DND-41 (cell line): ENCODE data around the gene IGF2BP2.

ENCODE experiments used
- ATAC-seq: fragments of 200-7000 bp; cut with Tn5 transposase; 3 replicates; pipeline ENCODE4 v1.9.1; 2021; ENCODE audit warnings: low read depth; ENCODE audit not compliant: insufficient read depth
- DNase-seq: peaks from one replicate; pipeline ENCODE4 v3.0.0-alpha.2; 2020
- H2AFZ ChIP-seq: 2 replicates; pipeline ENCODE4 v1.6.0; 2012; ENCODE audit warnings: low read depth, low read length
- H3K27ac ChIP-seq: 2 replicates; pipeline ENCODE4 v1.5.1; 2012; ENCODE audit warnings: low read length, inconsistent platforms
- H3K27me3 ChIP-seq: fragments of 200-600 bp; sonication (generic); 2 replicates; pipeline ENCODE4 v1.6.0; 2012; ENCODE audit warnings: low read length, mild to moderate bottlenecking, inconsistent platforms; ENCODE audit not compliant: insufficient read depth, poor library complexity
- H3K36me3 ChIP-seq: 2 replicates; pipeline ENCODE4 v1.5.1; 2012; ENCODE audit warnings: low read length, inconsistent platforms; ENCODE audit not compliant: insufficient read depth
- H3K4me1 ChIP-seq: 2 replicates; pipeline ENCODE4 v1.5.1; 2012; ENCODE audit warnings: mild to moderate bottlenecking, low read length; ENCODE audit not compliant: insufficient read depth
- H3K4me2 ChIP-seq: 2 replicates; pipeline ENCODE4 v1.6.0; 2012; ENCODE audit warnings: mild to moderate bottlenecking, moderate library complexity, low read length, inconsistent platforms; ENCODE audit not compliant: insufficient read depth
- H3K4me3 ChIP-seq, 2 experiments: fragments of 200-600 bp in 1 of 2; shearing (Covaris generic) in 1 of 2; 2 replicates each; pipeline ENCODE4 v1.5.1; 2012 to 2016; ENCODE audit warnings: inconsistent platforms in 2 of 2, low read length in 2 of 2, mild to moderate bottlenecking in 2 of 2, low read depth in 1 of 2, moderate library complexity in 1 of 2
- H3K79me2 ChIP-seq: 2 replicates; pipeline ENCODE4 v1.6.0; 2012; ENCODE audit warnings: low read length, inconsistent platforms; ENCODE audit not compliant: insufficient read depth
- H3K9ac ChIP-seq: 2 replicates; pipeline ENCODE4 v1.6.0; 2012; ENCODE audit warnings: low read depth, mild to moderate bottlenecking, inconsistent platforms, low read length, moderate library complexity
- H3K9me3 ChIP-seq: 2 replicates; pipeline ENCODE4 v1.5.1; 2012; ENCODE audit warnings: low read length, moderate library complexity, mild to moderate bottlenecking, inconsistent platforms; ENCODE audit not compliant: insufficient read depth, severe bottlenecking
- H4K20me1 ChIP-seq: 2 replicates; pipeline ENCODE4 v1.6.0; 2012; ENCODE audit warnings: low read length; ENCODE audit not compliant: insufficient read depth
- EZH2 ChIP-seq: IDR thresholded peaks from 3 replicates; pipeline ENCODE4 v1.6.1; 2012; ENCODE audit warnings: borderline replicate concordance, low read depth, mild to moderate bottlenecking, moderate library complexity, low read length, inconsistent platforms; ENCODE audit not compliant: severe bottlenecking
- TF ChIP-seq, protein P1 (sequence below): IDR thresholded peaks from 2 replicates; pipeline ENCODE4 v1.5.1; 2012; ENCODE audit warnings: borderline replicate concordance, low read length, moderate library complexity, mild to moderate bottlenecking; ENCODE audit not compliant: poor library complexity, severe bottlenecking; ENCODE audit errors: extremely low read depth

IGF2BP2 gene

DNA sequence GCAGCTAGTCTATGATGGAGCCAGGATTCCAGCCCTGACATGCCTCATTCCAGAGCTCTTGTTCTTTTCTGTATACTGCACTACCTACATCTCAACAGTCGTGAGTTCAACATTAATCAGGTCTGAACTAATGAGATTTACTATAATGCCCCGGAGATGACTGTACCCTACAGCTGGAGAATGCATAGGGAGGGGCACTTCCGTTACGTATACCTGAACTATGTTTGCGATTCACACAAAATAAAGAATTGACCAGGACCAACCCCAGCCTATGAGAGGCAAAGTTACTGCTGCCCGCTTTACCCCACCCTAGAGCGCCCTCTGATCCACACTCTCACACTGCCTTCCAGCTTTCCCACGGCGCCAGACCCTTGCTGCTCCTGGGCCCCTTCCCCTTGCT, 97.0 kb downstream of the IGF2BP2 start:
- Histone ChIP-seq H3K4me2 (no peak overlapping the region), H3K79me2 (no peaks in the 10 kb centered on the region)

DNA sequence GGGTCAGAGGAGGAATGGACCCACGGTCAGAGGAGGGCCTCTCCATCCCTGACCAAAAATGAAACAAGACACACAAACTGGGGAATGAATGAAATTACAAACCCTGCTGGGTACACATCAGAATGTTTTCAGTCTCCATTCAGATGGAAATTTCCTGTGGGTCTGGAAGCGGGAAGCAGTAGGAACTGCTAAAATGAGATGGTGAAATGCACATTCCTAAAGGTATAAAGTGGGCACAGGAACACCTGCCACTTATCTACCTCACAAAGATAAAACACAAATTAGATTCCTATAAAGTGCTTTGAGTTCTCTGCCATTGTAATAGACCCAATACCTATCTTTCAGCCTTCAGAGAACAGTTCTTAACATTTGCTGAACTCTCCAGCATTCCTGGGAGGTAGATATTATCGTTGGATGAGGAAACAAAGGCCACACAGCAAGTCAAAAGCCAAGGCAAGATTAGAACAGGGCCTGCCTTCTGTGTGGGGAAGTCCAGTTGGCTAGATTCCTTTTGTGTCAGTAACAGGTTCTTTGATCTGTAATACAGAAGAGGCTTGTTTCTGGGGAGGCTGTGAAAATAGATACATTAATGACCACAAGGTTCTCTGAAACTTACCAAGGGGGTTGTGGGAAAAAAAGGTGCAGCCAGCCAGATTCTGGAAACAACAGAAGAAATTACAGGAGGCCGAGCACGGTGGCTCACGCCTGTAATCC, 98.4 kb downstream of the IGF2BP2 start:
- ATAC-seq (no peak), DNase-seq (no peak)
- H3K9ac ChIP-seq: no peak overlapping the region
- no peaks in the 10 kb centered on the region for H3K4me1 ChIP-seq
- no peaks in the 10 kb centered on the region for H4K20me1 ChIP-seq
- H3K27ac ChIP-seq: no peak overlapping the region
- H2AFZ ChIP-seq: no peak overlapping the region
- no peaks in the 10 kb centered on the region for H3K79me2 ChIP-seq
- TF ChIP-seq EZH2: no peak
- TF ChIP-seq, protein P1, sequence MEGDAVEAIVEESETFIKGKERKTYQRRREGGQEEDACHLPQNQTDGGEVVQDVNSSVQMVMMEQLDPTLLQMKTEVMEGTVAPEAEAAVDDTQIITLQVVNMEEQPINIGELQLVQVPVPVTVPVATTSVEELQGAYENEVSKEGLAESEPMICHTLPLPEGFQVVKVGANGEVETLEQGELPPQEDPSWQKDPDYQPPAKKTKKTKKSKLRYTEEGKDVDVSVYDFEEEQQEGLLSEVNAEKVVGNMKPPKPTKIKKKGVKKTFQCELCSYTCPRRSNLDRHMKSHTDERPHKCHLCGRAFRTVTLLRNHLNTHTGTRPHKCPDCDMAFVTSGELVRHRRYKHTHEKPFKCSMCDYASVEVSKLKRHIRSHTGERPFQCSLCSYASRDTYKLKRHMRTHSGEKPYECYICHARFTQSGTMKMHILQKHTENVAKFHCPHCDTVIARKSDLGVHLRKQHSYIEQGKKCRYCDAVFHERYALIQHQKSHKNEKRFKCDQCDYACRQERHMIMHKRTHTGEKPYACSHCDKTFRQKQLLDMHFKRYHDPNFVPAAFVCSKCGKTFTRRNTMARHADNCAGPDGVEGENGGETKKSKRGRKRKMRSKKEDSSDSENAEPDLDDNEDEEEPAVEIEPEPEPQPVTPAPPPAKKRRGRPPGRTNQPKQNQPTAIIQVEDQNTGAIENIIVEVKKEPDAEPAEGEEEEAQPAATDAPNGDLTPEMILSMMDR: no peak
- H3K4me2 ChIP-seq: no peak overlapping the region
- H3K36me3 ChIP-seq: no peaks in the 10 kb centered on the region
- no peaks in the 10 kb centered on the region for H3K9me3 ChIP-seq
- peaks cover 6% of the 10 kb centered on the region for H3K27me3 ChIP-seq
- H3K4me3 ChIP-seq: no peak overlapping the region

More for the DNA sequence above, 97.0 kb downstream of the IGF2BP2 start:
- Histone ChIP-seq H3K4me1 (no peaks in the 10 kb centered on the region), H2AFZ (no peak overlapping the region), H3K9me3 (no peaks in the 10 kb centered on the region), H3K27me3 (peaks cover 6% of the 10 kb centered on the region), H4K20me1 (no peaks in the 10 kb centered on the region), H3K9ac (no peak overlapping the region), H3K4me3 (no peak overlapping the region), H3K27ac (no peak overlapping the region), H3K36me3 (no peaks in the 10 kb centered on the region)
- TF ChIP-seq EZH2: no peak
- TF ChIP-seq, protein P1: no peak
- DNase-seq (no peak), ATAC-seq (no peak)

DNA sequence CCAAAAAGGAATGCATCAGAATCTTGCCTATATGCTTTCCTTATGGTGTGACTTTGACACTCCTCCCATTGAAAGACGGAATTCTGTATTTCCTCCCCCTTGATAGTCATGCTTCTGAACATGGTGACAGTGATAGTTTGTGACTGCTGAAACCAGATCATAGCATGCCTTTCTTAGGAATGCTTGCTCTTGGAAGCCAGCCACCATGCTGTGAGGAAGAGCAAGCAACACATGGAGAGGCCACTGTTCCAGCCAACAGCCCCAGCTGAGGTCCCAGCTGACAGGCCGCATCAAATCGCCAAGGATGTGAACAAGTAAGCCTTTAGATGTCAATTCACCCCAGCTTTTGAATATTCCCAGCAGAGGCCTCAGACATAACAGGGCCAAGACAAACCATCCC, 100.1 kb downstream of the IGF2BP2 start:
- H3K4me3 ChIP-seq: no peak overlapping the region
- H4K20me1 ChIP-seq: no peaks in the 10 kb centered on the region
- no peak overlapping the region for H3K4me2 ChIP-seq
- no peaks in the 10 kb centered on the region for H3K9me3 ChIP-seq
- no peaks in the 10 kb centered on the region for H3K4me1 ChIP-seq
- H3K27me3 ChIP-seq: peaks cover 12% of the 10 kb centered on the region
- H2AFZ ChIP-seq: no peak overlapping the region
- H3K79me2 ChIP-seq: no peaks in the 10 kb centered on the region
- DNase-seq (no peak), ATAC-seq (no peak)
- no peaks in the 10 kb centered on the region for H3K36me3 ChIP-seq
- no peak overlapping the region for H3K27ac ChIP-seq
- H3K9ac ChIP-seq: no peak overlapping the region
- TF ChIP-seq, protein P1: no peak
- TF ChIP-seq EZH2: no peak
